HG02938 (cell line): Measurements from ENCODE around the gene MRPL42.
"Not testable (repeated sequence)": the region's sequence is repeated elsewhere in the genome, so short reads cannot be mapped to it uniquely, and the experiment has no call there.

ENCODE experiments used
- ATAC-seq: cut with Tn5 transposase; IDR thresholded peaks from one replicate; pipeline ENCODE4 v1.9.1; 2021; ENCODE audit warnings: mild to moderate bottlenecking, moderate library complexity; ENCODE audit not compliant: unreplicated experiment

The MRPL42 gene

DNA sequence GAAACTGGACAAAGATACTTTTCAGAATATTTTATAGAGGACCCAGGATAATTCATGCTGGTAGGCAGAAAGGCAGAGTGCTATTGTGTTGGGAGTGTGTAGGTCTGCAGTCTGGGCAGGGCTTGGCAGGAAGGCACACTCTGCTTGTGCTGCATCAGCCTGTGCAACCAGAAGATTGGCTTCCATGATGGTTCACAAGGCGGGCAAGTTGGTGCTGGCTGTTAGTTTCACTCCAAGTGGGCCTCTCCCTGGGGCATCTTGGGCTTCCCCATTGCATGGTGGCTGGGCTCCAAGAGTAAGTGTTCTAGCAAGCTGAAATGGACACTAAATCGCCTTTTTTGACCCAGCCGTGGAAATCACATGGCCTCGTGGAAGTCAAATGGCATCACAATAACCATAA, 23.7 kb upstream of the MRPL42 start:
- no peak for ATAC-seq

DNA sequence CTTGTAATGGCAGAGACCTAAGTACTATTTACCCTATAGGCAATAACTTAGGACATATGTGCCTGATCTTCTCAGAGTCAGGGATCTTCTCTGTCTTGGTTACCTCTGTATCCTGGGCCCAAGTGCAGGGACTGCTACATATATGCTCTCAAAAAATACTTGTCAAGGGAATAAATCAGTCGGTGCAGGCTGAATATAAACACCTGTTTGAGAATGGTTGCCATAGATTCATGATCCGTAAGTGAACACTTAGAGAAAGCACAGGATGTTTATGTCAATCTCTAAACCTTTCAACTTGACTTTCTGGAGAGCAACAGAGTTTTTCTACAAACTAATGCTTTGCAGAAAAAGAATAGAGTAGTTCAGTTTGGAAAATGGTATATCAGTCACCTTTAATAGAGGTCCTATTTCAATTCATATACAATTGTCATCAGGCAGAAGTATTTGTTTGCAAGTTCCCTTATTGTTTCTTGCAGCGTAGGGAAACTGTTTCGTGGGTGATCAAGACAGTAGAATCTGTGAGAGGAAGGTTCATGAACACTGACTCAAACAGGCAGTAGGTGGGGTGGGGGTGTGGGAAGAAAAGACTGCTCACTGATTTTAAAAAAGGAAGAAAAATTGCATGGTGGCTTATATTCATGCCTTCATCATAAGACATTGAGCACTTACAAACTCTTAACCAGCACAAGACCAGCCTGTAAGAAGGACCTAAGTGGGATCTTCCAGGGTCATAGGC, 19.6 kb upstream of the MRPL42 start:
- ATAC-seq = no peak

DNA sequence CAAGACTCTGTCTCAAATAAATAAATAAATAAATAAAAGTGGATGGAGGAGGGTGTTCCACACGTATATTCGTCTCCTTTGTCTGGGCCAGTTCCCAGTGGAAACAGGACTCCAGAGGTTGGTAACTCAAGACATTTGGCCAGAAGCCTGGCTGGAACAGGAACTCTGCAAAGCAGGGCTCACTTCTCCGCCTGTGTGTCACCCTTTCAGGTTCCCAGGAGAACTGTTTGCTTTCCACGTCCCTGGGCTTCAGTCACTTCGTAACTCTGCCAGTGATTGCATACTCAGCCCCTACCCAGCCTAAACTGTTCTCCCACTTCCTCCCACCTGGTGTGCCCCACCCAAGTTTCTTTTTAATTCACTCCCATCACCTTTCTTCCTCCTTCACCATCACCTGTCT, 18.5 kb upstream of the MRPL42 start:
- ATAC-seq = peak; percentile 23

- ATAC-seq = peak; percentile 98
Measured at GRCh38 chr12:93449277-93449676, 18.0 kb upstream of the MRPL42 start.

- no peak for ATAC-seq
Measured at GRCh38 chr12:93451423-93452158, 15.7 kb upstream of the MRPL42 start.

- no peak for ATAC-seq
Measured at GRCh38 chr12:93453633-93454032, 13.7 kb upstream of the MRPL42 start.

DNA sequence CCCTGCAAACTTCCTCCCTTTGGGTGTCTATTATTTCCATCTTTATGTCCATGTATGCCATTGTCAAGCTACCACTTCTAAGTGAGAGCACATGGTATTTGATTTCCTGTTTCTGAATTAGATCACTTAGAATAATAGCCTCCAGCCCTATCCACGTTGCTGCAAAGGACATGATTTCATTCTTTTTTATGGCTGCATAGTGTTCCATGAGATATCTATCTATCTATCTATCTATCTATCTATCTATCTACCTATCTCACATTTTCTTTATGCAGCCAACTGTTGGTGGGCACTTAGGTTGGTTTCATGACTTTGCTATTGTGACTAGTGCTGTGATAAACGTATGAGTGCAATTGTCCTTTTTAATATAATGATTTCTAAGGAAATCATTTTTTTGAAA, 11.2 kb upstream of the MRPL42 start:
- ATAC-seq = no peak

- no peak for ATAC-seq
Measured at GRCh38 chr12:93459097-93459496, 8.2 kb upstream of the MRPL42 start.

- no peak for ATAC-seq
Measured at GRCh38 chr12:93460003-93460402, 7.3 kb upstream of the MRPL42 start.

- no peak for ATAC-seq
Measured at GRCh38 chr12:93460902-93461301, 6.4 kb upstream of the MRPL42 start.

DNA sequence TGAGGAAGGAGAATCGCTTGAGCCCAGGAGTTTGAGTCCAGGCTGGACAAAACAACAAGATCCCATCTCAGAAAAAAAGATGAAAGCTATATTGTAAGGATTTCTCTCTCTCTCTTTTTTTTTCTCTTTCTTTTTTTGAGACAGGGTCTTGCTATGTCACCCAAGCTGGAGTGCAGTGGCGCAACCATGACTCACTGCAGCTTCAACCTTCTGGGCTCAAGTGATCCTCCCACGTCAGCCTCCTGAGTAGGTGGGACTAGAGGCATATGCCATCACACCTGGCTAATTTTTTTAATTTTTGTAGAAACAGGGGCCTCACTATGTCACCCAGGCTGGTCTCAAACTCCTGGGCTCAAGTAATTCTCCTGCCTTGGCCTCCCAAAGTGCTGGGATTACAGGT, 5.8 kb upstream of the MRPL42 start:
- ATAC-seq = no peak

GRCh38 chr12:93465841-93466240, 1.5 kb upstream of the MRPL42 start:
- no peak for ATAC-seq

GRCh38 chr12:93466625-93467350, 526 bp upstream of the MRPL42 start:
- no peak for ATAC-seq

DNA sequence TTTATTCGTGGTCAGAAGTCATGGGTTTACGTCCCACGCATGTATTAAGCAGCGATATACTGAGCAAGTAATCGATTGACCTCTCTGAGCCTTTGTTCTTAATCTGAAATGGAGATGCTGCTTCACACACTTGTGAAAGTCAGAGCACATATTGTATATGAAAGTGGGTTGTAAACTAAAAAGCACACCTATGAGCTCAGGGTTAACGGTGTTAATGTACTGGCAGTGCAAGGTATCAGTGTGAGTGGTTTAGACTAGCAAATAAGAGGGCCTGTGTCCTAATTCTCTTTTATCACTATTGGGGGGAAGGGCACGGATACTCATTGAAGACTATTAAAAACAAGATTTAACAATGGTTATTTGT, 676 bp downstream of the MRPL42 start:
- ATAC-seq = peak; percentile 22

DNA sequence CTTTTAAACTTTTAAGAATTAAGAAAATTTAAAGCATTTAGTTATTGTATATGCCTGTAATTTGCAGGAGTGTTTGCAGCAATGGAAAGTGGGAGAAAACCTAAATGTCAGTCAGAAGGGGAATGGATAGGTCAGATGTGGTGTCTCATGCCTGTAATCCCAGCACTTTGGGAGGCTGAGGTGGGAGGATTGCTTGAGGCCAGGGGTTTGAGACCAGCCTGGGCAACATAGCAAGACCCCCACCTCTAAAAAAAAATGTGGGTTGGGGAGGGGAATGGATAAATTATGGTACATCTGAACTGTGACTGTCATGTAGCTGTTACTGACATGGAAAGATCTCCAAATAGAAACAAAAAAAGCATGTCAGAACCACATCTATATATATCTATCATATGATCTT, 2.1 kb downstream of the MRPL42 start:
- ATAC-seq = no peak

- ATAC-seq = no peak
Measured at GRCh38 chr12:93476555-93476954, 9.2 kb downstream of the MRPL42 start.

- ATAC-seq = no peak
Measured at GRCh38 chr12:93482721-93483120, 15.4 kb downstream of the MRPL42 start.

GRCh38 chr12:93483151-93483807, 16.0 kb downstream of the MRPL42 start:
- no peak for ATAC-seq

DNA sequence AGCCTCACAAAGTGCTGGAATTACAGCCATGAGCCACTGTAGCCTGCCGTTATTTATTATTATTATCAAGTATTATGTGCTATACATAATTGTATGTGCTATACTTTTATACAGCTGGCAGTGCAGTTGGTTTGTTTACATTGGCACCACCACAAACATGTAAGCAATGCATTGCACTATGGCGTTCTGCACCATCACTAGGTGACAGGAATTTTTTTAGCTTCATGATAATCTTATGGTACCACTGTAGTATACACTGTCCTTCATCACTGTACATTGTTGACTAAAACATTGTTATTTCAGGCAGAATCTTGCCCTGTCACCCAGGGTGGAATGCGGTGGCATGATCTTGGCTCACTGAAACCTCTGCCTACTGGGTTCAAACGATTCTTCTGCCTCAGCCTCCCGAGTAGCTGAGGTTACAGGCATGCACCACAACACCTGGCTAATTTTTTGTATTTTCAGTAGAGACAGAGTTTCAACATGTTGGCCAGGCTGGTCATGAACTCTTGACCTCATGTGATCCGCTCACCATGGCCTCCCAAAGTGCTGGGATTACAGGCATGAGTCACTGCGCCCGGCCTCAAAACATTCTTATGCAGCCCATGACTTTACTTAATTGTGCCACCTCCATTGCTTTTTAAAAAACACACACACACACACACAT, 17.1 kb downstream of the MRPL42 start:
- no peak for ATAC-seq

DNA sequence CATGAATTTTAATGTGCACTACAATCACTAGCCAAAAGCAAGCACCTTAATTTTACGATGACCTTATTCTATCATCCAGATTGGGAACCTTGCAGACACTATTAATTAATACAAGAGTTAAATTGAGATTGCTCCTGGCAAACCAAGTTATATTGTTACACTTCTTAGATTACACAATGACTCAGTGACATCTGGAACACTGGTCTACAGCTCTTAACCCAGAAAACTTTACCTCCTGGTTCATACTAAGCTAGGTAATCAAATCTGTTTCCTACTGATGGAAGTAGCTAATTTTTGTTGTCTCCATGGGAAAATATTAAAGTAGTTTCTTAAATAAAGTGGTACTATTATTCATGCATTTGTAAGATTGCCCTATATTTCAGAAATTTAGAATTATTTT, 25.5 kb downstream of the MRPL42 start:
- ATAC-seq = not testable (repeated sequence)

DNA sequence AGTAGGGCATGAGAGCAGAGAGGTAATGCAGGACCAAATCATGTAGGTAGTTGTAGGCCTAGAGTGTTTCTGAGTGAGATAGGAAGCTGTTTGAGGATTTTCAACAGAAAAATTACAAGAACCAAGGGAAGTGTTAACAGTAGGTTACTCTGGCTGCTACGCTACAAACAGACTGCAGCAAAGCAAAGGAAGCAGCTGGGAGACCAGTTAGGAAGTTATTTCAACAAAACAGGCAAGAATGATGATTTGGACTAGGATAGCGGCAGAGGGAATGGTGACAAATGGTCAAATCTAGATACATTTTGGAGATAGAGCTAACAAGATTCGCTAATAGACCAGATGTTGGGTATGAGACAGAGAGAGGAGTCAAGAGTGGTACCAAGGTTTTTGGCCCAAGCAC, 26.8 kb downstream of the MRPL42 start:
- ATAC-seq = no peak
